SK-N-MC (cell line): Measurements from ENCODE around the gene EEF1B2.
A peak's percentile ranks its signal among the peaks of the same experiment; 100 is the strongest.
"Not testable (repeated sequence)": the region's sequence is repeated elsewhere in the genome, so short reads cannot be mapped to it uniquely, and the experiment has no call there.

Experiments
- DNase-seq: peaks from one replicate; pipeline ENCODE4 v3.0.0-alpha.2; 2011; ENCODE audit warnings: low read depth, low spot score
- H3K27ac ChIP-seq: fragments of 200-600 bp; sonication (generic); 2 replicates; pipeline ENCODE4 v1.5.1; 2016; ENCODE audit warnings: mixed run types
- H3K36me3 ChIP-seq: fragments of 200-600 bp; sonication (generic); 2 replicates; pipeline ENCODE4 v1.6.1; 2017; ENCODE audit warnings: antibody characterized with exemption, low read length, mixed read lengths; ENCODE audit not compliant: insufficient read depth
- H3K4me3 ChIP-seq: fragments of 200-600 bp; sonication (generic); 2 replicates; pipeline ENCODE4 v1.5.1; 2016
- H3K9ac ChIP-seq: fragments of 200-600 bp; sonication (generic); 2 replicates; pipeline ENCODE4 v1.8.0; 2017; ENCODE audit warnings: mixed run types, mixed read lengths; ENCODE audit not compliant: insufficient read length
- H3K9me3 ChIP-seq: fragments of 200-600 bp; sonication (generic); 2 replicates; pipeline ENCODE4 v1.6.1; 2017; ENCODE audit warnings: low read depth, mild to moderate bottlenecking, antibody characterized with exemption, low read length, moderate library complexity, mixed read lengths
- EZH2 ChIP-seq: fragments of 200-600 bp; sonication (generic); IDR thresholded peaks from one replicate; pipeline ENCODE4 v1.6.1; 2017; ENCODE audit warnings: antibody characterized with exemption
- FOXP2 ChIP-seq: optimal IDR thresholded peaks from 2 replicates; pipeline ENCODE3; 2011; ENCODE audit warnings: mild to moderate bottlenecking, moderate library complexity; ENCODE audit not compliant: insufficient read depth; ENCODE audit errors: extremely low read length, control extremely low read depth
- POLR2AphosphoS5 ChIP-seq: IDR thresholded peaks from 2 replicates; pipeline ENCODE4 v1.6.1; 2012; ENCODE audit warnings: mild to moderate bottlenecking, low read depth, low read length, borderline replicate concordance

Gene EEF1B2

DNA sequence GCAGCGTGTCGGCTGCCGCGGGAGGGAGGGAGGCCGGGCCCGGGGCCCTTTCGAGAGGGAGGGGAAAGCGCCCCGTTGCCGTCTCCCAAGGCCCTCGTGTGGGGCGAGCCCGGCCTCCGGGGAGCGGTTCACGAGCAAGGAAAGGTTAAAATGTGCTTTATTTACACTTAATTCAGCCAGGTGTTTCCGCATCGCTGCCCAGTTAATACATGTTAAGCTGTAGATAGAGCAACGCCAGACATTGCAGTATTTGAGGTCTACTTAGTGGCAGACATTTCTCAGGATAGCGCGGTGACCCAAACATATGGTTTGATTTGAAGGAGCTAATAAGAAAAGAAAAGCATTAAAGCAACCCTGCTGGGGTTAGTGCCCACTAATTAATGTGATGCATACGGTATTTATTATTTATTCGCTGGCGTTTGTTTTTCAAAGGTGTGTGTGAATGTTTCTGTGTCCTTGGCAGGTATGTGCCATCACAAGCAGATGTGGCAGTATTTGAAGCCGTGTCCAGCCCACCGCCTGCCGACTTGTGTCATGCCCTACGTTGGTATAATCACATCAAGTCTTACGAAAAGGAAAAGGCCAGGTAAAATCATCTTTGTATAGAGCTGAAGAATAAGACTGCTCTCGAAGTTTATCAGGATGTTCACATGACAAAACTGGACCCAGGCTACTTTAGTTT is 571 bp downstream of the EEF1B2 start:
- TF ChIP-seq FOXP2 = no peak
- no peak for TF ChIP-seq POLR2AphosphoS5
- no peak for TF ChIP-seq EZH2
- Histone ChIP-seq H3K4me3 (peak overlapping the region; percentile 87), H3K9ac (peak overlapping the region; percentile 97), H3K36me3 (peaks cover 58% of the 10 kb centered on the region), H3K9me3 (no peaks in the 10 kb centered on the region), H3K27ac (peak overlapping the region; percentile 84)
- DNase-seq = no peak

DNA sequence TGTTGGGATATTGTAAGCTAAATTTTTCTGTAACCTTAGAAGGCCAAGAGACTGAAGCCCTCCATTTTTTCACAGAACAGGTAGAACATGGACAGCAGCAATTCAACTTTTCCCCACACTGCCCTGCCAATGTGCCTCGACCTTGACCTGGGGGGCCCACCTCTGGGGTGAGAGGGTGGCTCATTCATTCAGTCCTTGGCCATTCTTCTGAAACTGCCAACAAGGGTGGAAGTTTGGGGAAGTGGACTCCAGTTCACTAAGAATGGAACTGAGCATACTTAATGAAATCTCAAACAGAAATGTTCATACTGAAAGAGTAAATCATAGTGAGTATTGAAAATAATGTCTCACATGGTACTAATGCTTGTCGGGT is 1.1 kb downstream of the EEF1B2 start:
- Histone ChIP-seq H3K27ac (peak overlapping the region; percentile 6; the same call in 1 of the 2 replicates), H3K4me3 (peak overlapping the region; percentile 87), H3K36me3 (peaks cover 58% of the 10 kb centered on the region), H3K9ac (peak overlapping the region; percentile 97), H3K9me3 (no peaks in the 10 kb centered on the region)
- no peak for TF ChIP-seq FOXP2
- no peak for TF ChIP-seq EZH2
- no peak for TF ChIP-seq POLR2AphosphoS5
- DNase-seq = no peak

DNA sequence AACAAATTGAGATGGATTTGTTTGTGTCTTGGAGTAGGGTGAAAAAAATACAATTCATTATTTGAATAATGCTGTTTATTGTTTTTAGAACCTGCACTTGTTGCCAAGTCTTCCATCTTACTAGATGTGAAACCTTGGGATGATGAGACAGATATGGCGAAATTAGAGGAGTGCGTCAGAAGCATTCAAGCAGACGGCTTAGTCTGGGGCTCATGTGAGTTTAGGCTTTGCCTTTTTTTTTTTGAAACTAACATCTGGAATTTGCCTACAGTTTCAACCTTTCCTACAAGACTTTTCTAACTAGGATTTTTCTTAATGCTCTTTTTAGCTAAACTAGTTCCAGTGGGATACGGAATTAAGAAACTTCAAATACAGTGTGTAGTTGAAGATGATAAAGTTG is 2.7 kb downstream of the EEF1B2 start:
- 0 out of 2 replicates have a peak overlapping the region, but pooled peaks have one; percentile 58 for H3K27ac ChIP-seq
- not testable (repeated sequence) for H3K9me3 ChIP-seq, H3K9ac ChIP-seq, H3K4me3 ChIP-seq, DNase-seq
- peaks cover 48% of the 10 kb centered on the region for H3K36me3 ChIP-seq

DNA sequence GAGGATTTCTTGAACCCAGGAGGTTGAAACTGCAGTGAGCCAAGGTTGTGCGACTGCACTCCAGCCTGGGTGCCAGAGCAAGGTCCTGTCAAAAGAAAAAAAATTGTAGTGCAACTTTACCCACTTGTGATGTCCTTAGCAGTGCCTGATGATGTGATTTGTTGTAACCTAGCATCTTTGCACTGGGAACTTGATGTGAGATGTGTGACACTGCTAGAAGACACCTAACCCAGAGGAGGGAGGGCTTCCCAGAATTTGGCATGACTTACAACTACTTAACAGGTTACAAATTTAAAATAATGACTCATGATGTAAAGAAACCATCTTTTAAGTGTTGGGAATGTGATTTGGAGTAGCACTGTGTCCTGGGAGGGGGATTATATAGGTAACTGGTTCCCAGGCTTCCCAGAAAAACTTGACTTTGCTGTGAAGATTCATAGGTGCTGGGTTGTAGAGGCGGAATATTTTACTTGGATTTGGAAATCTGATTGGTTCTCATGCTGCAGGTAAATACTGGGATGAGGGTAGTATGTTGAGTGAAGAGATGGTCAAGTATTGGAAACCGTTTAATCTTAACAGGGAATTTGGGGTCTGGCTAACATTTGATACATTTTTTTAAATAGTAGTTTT is 3.7 kb downstream of the EEF1B2 start:
- H3K9me3 ChIP-seq = no peaks in the 10 kb centered on the region
- no peak overlapping the region for H3K9ac ChIP-seq
- DNase-seq = no peak
- no peak overlapping the region for H3K27ac ChIP-seq
- no peak for TF ChIP-seq POLR2AphosphoS5
- no peak for TF ChIP-seq FOXP2
- TF ChIP-seq EZH2 = no peak
- H3K36me3 ChIP-seq = peaks cover 48% of the 10 kb centered on the region
- no peak overlapping the region for H3K4me3 ChIP-seq

DNA sequence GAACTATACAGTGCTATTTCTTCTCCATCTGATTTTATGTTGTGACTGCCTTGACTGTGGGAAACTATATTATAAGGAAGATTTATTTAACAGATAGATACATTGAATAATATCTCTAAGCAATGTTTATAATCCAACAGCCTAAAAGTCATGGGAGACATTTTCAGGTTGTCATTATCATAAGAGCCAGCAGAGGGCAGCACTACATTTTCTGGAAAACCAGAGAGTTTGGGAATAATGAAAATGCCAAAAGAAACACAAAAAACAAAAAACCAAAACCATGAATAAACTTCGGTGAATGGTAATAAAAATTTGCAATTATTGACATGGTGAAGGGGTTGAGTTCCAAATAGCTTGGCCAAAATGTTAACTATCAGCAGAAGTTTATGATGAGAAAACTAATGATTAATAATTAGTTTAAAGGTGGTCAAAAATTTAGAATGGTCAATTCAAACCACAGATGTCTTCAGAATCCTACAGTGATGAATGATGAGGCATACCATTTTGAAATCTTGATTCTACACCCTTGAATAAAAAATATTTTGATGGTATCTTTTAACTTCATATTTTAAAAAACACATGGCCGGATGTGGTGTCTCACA is 4.7 kb downstream of the EEF1B2 start:
- H3K9me3 ChIP-seq = no peaks in the 10 kb centered on the region
- no peak overlapping the region for H3K9ac ChIP-seq
- no peak overlapping the region for H3K4me3 ChIP-seq
- peaks cover 48% of the 10 kb centered on the region for H3K36me3 ChIP-seq
- no peak for TF ChIP-seq FOXP2
- no peak for TF ChIP-seq EZH2
- no peak for TF ChIP-seq POLR2AphosphoS5
- H3K27ac ChIP-seq = no peak overlapping the region
- DNase-seq = peak; percentile 30

DNA sequence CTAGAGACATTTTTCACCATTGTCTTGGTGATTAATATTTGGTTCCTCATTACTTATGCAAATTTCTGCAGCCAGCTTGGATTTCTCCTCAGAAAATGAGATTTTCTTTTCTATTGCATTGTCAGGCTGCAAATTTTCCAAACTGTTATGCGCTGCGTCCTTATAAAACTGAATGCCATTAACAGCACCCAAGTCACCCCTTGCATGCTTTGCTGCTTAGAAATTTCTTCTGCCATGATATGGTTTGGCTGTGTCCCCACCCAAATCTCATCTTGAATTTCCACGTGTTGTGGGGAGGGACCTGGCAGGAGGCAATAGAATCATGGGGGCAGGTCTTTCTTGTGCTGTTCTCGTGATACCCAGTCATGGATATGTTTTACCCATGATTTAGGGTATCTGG is 8.5 kb downstream of the EEF1B2 start:
- H3K36me3 ChIP-seq = peaks cover 17% of the 10 kb centered on the region
- not testable (repeated sequence) for H3K27ac ChIP-seq, H3K4me3 ChIP-seq

DNA sequence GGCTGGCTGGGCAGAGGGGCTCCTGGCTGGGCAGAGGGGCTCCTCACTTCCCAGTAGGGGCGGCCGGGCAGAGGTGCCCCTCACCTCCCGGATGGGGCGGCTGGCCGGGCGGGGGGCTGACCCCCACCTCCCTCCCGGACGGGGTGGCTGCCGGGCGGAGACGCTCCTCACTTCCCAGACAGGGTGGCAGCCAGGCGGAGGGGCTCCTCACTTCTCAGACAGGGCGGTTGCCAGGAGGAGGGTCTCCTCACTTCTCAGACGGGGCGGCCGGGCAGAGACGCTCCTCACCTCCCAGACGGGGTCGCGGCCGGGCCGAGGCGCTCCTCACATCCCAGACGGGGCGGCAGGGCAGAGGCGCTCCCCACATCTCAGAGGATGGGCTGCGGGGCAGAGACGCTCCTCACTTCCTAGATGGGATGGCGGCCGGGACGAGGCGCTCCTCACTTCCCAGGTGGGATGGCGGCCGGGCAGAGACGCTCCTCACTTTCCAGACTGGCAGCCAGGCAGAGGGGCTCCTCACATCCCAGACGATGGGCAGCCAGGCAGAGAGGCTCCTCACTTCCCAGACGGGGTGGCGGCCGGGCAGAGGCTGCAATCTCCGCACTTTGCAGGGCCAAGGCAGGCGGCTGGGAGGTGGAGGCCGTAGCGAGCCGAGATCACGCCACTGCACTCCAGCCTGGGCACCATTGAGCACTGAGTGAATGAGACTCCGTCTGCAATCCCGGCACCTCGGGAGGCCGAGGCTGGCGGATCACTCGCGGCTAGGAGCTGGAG is 12.1 kb downstream of the EEF1B2 start:
- H3K36me3 ChIP-seq, DNase-seq: not testable (repeated sequence)

More for the DNA sequence above, 8.5 kb downstream of the EEF1B2 start:
- not testable (repeated sequence) for DNase-seq, H3K9me3 ChIP-seq, H3K9ac ChIP-seq

DNA sequence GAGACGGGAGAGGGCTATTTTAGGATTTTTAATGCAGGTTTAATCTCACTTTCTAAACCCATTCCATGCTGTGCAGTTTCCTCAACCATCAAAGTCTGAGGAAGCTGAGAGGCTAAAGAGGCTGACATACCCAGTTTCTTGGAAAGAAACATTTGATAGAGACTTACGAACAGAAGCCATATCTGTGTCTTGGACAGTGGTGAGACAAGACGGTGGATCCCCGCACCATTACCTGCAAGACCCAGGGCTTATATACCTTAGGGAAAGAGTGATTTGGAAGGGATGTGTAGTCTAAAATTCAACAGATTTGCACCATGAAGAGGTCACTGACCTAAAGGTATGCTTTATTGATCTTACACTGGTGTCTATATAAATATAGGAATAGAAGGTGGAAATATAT is 13.5 kb downstream of the EEF1B2 start:
- H3K27ac ChIP-seq = no peak overlapping the region
- DNase-seq = no peak
- no peak overlapping the region for H3K9ac ChIP-seq
- no peaks in the 10 kb centered on the region for H3K9me3 ChIP-seq
- H3K4me3 ChIP-seq = no peak overlapping the region
- no peaks in the 10 kb centered on the region; the same call in 1 of the 2 replicates for H3K36me3 ChIP-seq
- no peak for TF ChIP-seq FOXP2
- TF ChIP-seq EZH2 = no peak
- TF ChIP-seq POLR2AphosphoS5 = no peak

More for the DNA sequence above, 12.1 kb downstream of the EEF1B2 start:
- H3K4me3 ChIP-seq, H3K27ac ChIP-seq, H3K9me3 ChIP-seq, H3K9ac ChIP-seq: not testable (repeated sequence)
